K562 (cell line): Measurements from ENCODE around the gene GGA2. TPM values are rescaled to one million over a fixed set of nuclear protein-coding genes. Genes with fewer than 3 reads are reported as not detected.

Source experiments
- DACH1 ChIP-seq: fragments of 450-650 bp; IDR thresholded peaks from 2 replicates; pipeline ENCODE4 v1.6.1; 2018; ENCODE audit not compliant: partially characterized antibody
- FOXP1 ChIP-seq: sonication (generic); formaldehyde crosslinking; IDR thresholded peaks from 2 replicates; pipeline ENCODE4 v1.8.0; 2022; ENCODE audit warnings: mild to moderate bottlenecking, missing genetic modification reagents
- GMEB1 ChIP-seq: fragments of 250-450 bp; sonication (Bioruptor Pico); IDR thresholded peaks from 2 replicates; pipeline ENCODE4 v1.4.0; 2020; ENCODE audit warnings: mild to moderate bottlenecking
- HMGXB4 ChIP-seq: sonication (generic); formaldehyde crosslinking; IDR thresholded peaks from 2 replicates; pipeline ENCODE4 v1.8.1; 2023; ENCODE audit warnings: mild to moderate bottlenecking, missing genetic modification reagents
- NFYB ChIP-seq: IDR thresholded peaks from 2 replicates; pipeline ENCODE4 v1.6.1; 2011; ENCODE audit warnings: mild to moderate bottlenecking, moderate library complexity; ENCODE audit not compliant: insufficient read length; ENCODE audit errors: extremely low read depth
- POLR2A ChIP-seq: fragments of 450-650 bp; conservative IDR thresholded peaks from 2 replicates; pipeline ENCODE4 v1.6.1; 2016
- SIN3A ChIP-seq, 2 experiments: fragments of 150-350 bp in 1 of 2; IDR thresholded peaks; 2 replicates each; pipeline ENCODE4 v1.6.1; 2011 to 2016; ENCODE audit warnings: borderline replicate concordance in 2 of 2, low read depth in 2 of 2, low read length in 2 of 2, mild to moderate bottlenecking in 2 of 2, moderate library complexity in 2 of 2; ENCODE audit not compliant: control insufficient read depth in 1 of 2
- SREBF2 ChIP-seq: sonication (generic); formaldehyde crosslinking; IDR thresholded peaks from 2 replicates; pipeline ENCODE4 v1.4.0; 2020; ENCODE audit warnings: mild to moderate bottlenecking, missing genetic modification reagents
- TSC22D4 ChIP-seq: fragments of 450-650 bp; IDR thresholded peaks from 2 replicates; pipeline ENCODE4 v1.6.1; 2016; ENCODE audit warnings: missing genetic modification characterization, missing biosample characterization, control low read depth
- ZNF512 ChIP-seq: IDR thresholded peaks from 2 replicates; pipeline ENCODE4 v1.6.1; 2016; ENCODE audit warnings: missing genetic modification characterization, missing compliant biosample characterization
- polyA plus RNA-seq, 8 experiments: library from polyadenylated mRNA; depleted of rRNA in 4 of 8; stranded (reverse) in 5 of 8; unstranded in 3 of 8; fragments of >200 nt; fragmentation: Nextera tagmentation in 2 of 8; fragmentation: Illumina TruSeq in 1 of 8; extraction: Ambion mirVana in 2 of 8; extraction: Trizol in 1 of 8; gene quantifications; 2 replicates each; pipeline versions ENCODE4 v1.2.1 to v1.2.3, GENCODE V29; 2011 to 2014; ENCODE audit warnings: inconsistent platforms in 1 of 8, missing spikeins in 1 of 8
- total RNA-seq, 7 experiments: library from RNA; depleted of rRNA in 6 of 7; stranded (reverse); fragments of >200 nt in 6 of 7; fragmentation: Illumina TruSeq in 2 of 7; extraction: Trizol in 2 of 7; gene quantifications; 2 replicates each; pipeline versions ENCODE4 v1.2.1 to v1.2.3, GENCODE V29; 2011 to 2021; ENCODE audit warnings: low replicate concordance in 1 of 7
- TF ChIP-seq, protein P1 (sequence below), 2 experiments: IDR thresholded peaks in 1 of 2; conservative IDR thresholded peaks in 1 of 2; 2 replicates each; pipeline ENCODE4 v1.6.1; 2016; ENCODE audit warnings: low read depth in 2 of 2, mild to moderate bottlenecking in 1 of 2, missing compliant biosample characterization in 1 of 2, missing genetic modification characterization in 1 of 2, moderate library complexity in 1 of 2
- TF ChIP-seq, protein P2 (sequence below): sonication (generic); formaldehyde crosslinking; IDR thresholded peaks from 2 replicates; pipeline ENCODE4 v1.8.1; 2022; ENCODE audit warnings: missing genetic modification reagents

GGA2 gene
- total and polyA plus RNA-seq, 9 of the 15 experiments (the other 6 are each of a cell fraction or from before 2014, with no cell fraction given): 11.9 to 133 (median 66.3) TPM

DNA sequence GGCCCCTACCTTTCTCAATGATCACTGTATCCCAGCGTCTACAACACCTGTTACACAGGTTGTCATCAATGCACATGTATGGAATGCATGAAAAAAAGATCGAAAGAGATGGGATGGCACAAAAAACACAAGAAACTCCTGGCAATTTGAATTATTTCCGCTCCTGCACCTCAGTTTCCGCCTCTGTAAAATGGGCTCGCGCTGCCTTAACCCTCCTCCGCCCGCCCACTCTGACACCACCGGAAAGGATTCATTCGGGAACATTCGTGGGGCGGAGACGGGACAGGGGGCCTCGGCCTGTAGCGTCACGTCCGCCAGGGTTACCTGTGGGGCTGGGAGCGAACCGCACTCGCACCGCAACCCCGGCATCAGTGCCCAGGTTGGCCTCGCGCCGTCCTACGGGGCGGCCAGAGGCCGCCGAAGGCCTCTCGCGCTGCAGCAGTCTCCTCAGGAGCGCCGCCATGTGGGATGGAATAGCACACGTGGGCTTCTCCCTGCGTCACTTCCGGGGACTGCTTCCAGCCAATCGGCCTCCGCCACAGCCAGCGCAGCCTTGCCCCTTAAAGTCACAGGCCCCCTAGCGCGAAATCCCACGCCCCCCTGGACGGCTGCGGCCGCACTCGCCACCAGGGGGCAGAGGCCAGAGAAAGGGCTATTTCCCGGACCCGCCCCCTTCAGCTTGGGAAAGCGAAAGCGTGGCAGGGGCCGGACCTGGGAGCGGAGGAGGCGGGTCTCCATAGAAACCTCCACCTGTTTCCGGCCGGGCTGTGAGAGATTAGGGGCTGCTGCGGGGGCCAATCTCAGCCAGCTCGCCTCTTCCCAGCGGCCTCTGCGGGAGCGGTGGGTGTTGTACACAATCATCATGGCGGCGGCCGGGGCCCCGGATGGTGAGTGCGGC, 46.8 kb upstream of the GGA2 start, which contains the start of the genes EARS2 and UBFD1 (continued):
- TF ChIP-seq, protein P1, sequence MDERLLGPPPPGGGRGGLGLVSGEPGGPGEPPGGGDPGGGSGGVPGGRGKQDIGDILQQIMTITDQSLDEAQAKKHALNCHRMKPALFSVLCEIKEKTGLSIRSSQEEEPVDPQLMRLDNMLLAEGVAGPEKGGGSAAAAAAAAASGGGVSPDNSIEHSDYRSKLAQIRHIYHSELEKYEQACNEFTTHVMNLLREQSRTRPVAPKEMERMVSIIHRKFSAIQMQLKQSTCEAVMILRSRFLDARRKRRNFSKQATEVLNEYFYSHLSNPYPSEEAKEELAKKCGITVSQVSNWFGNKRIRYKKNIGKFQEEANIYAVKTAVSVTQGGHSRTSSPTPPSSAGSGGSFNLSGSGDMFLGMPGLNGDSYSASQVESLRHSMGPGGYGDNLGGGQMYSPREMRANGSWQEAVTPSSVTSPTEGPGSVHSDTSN (CRISPR knock-in tag; IDR thresholded peaks at IDR 0.05; ENCODE audit: low read depth): peak; percentile 22; the same call in 1 of the 2 replicates
- TF ChIP-seq, protein P1 (tag; conservative IDR thresholded peaks at IDR 0.05; ENCODE audit: low read depth): peak; percentile 89
- TF ChIP-seq DACH1: peak; percentile 95
- peak; percentile 88 for TF ChIP-seq POLR2A
- TF ChIP-seq FOXP1: peak; percentile 55; the same call in 1 of the 2 replicates
- peak; percentile 87 to 97 for TF ChIP-seq SIN3A (IDR thresholded peaks at IDR 0.05; ENCODE audit: borderline replicate concordance in 2 of 2, control insufficient read depth in 1 of 2, low read depth in 2 of 2, low read length in 2 of 2)
- TF ChIP-seq SREBF2: no peak
- TF ChIP-seq ZNF512: no peak
- no peak for TF ChIP-seq TSC22D4 (tag)
- TF ChIP-seq, protein P2, sequence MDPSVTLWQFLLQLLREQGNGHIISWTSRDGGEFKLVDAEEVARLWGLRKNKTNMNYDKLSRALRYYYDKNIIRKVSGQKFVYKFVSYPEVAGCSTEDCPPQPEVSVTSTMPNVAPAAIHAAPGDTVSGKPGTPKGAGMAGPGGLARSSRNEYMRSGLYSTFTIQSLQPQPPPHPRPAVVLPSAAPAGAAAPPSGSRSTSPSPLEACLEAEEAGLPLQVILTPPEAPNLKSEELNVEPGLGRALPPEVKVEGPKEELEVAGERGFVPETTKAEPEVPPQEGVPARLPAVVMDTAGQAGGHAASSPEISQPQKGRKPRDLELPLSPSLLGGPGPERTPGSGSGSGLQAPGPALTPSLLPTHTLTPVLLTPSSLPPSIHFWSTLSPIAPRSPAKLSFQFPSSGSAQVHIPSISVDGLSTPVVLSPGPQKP (CRISPR knock-in tag): no peak
- TF ChIP-seq GMEB1 (CRISPR knock-in tag): no peak
- TF ChIP-seq NFYB: no peak
- no peak; the same call in 1 of the 2 replicates for TF ChIP-seq HMGXB4 (CRISPR knock-in tag)
